ENCODE data around the gene TMEM129. TPM values are rescaled to one million over a fixed set of nuclear protein-coding genes. Genes with fewer than 3 reads are reported as not detected.
A peak's percentile ranks its signal among the peaks of the same experiment; 100 is the strongest.

Gene TMEM129
- total RNA-seq, 2 experiments from 2014 or later, result 39.2 to 44.0 TPM

DNA sequence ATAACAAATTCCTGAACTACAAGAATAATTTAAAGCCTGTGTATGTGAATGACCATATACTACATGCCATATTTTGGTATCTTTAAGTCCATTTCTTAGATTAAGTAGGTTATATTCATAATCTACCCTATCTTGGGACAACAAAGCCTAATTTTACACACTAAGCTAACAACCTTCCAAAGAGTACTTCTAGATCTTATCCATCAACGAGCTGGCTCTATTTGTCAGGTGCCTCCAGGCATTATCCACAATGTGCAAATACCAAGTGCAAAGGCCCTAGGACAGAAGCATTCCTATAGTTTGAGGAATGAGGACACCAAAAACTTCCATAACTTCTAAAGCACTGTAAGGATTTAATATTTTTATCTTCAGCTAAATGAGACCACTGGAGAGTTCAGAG is 12.5 kb downstream of the TMEM129 start:
- peaks cover 82% of the 10 kb centered on the region for H3K36me3 ChIP-seq (ENCODE audit: insufficient read depth, low read length)
- peak overlapping the region; percentile 91 for H3K4me2 ChIP-seq (ENCODE audit: low read length)

DNA sequence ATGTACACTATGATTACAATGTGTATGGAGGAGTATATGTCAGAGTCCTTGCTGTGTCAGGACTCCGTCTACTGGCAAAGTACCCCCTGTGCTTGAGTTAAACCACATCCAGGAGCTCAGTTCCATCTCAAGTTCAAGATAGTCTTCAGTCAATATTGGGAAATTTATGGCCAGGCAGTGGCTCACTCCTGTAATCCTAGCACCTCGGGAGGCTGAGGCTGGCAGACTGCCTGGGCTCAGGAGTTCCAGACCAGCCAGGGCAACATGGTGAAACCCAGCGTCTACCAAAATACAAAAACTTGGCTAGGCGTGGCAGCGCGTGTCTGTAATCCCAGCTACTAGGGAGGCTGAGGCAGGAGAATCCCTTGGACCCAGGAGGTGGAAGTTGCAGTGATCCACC is 14.8 kb downstream of the TMEM129 start:
- POLR2A ChIA-PET, result no interaction called here
- H3K4me1 ChIP-seq (ENCODE audit: insufficient read depth, low read length, poor library complexity, severe bottlenecking), result peaks cover 28% of the 10 kb centered on the region

More for the DNA sequence above, 12.5 kb downstream of the TMEM129 start:
- no peaks in the 10 kb centered on the region for H3K9me3 ChIP-seq (ENCODE audit: low read length)
- no peak for TF ChIP-seq EZH2phosphoT487 (IDR thresholded peaks at IDR 0.05; ENCODE audit: borderline replicate concordance, low read depth, low read length)
- TF ChIP-seq, protein P1, sequence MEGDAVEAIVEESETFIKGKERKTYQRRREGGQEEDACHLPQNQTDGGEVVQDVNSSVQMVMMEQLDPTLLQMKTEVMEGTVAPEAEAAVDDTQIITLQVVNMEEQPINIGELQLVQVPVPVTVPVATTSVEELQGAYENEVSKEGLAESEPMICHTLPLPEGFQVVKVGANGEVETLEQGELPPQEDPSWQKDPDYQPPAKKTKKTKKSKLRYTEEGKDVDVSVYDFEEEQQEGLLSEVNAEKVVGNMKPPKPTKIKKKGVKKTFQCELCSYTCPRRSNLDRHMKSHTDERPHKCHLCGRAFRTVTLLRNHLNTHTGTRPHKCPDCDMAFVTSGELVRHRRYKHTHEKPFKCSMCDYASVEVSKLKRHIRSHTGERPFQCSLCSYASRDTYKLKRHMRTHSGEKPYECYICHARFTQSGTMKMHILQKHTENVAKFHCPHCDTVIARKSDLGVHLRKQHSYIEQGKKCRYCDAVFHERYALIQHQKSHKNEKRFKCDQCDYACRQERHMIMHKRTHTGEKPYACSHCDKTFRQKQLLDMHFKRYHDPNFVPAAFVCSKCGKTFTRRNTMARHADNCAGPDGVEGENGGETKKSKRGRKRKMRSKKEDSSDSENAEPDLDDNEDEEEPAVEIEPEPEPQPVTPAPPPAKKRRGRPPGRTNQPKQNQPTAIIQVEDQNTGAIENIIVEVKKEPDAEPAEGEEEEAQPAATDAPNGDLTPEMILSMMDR (conservative IDR thresholded peaks at IDR 0.05; ENCODE audit: low read length), result no peak
- ChIA-PET POLR2A (interaction anchor here (1.1 to 2.3 kb wide), 3 partner anchors 11 to 17 kb away, joined by 5 to 16 read pairs (median 7); partner anchors contain the start of genes TACC3 and TMEM129), CTCF (ENCODE audit: unreplicated experiment) (interaction anchor here (1.1 to 1.7 kb wide), 2 partner anchors 15 kb away, joined by 3 read pairs; no protein-coding TSS in a partner anchor)
- peak overlapping the region; percentile 86 for H3K4me3 ChIP-seq (ENCODE audit: low read depth, low read length, poor library complexity, severe bottlenecking)
- no peak for DNase-seq (ENCODE audit: low spot score)
- H3K27ac ChIP-seq (ENCODE audit: low read depth, low read length, poor library complexity, severe bottlenecking), result peak overlapping the region; percentile 11
- peaks cover 90% of the 10 kb centered on the region for H3K79me2 ChIP-seq (ENCODE audit: insufficient read depth, low read depth, low read length)
- no peak overlapping the region for H2AFZ ChIP-seq (ENCODE audit: low read length)
- H4K20me1 ChIP-seq (ENCODE audit: insufficient read depth, low read length), result peaks cover 49% of the 10 kb centered on the region
- no peaks in the 10 kb centered on the region for H3K9me2 ChIP-seq (ENCODE audit: insufficient read depth, low read length)
- peaks cover 28% of the 10 kb centered on the region for H3K4me1 ChIP-seq (ENCODE audit: insufficient read depth, low read length, poor library complexity, severe bottlenecking)
- TSS peak; percentile 31 for BruUV-seq (replicated peaks)
- intact Hi-C loops (cut with micrococcal nuclease; ENCODE audit: unreplicated experiment), result loop anchor here (2.0 kb wide), 1 partner anchor 18 kb away; no protein-coding TSS in a partner anchor

GRCh38 chr4:1705732-1706131 is 15.4 kb downstream of the TMEM129 start:
- intact Hi-C loops (cut with micrococcal nuclease; ENCODE audit: unreplicated experiment), result no loop called here
- no TSS peak for BruUV-seq (replicated peaks)
- Histone ChIP-seq H3K36me3 (ENCODE audit: insufficient read depth, low read length) (peaks cover 94% of the 10 kb centered on the region), H3K4me3 (ENCODE audit: low read depth, low read length, poor library complexity, severe bottlenecking) (no peak overlapping the region), H2AFZ (ENCODE audit: low read length) (no peak overlapping the region), H3K9me2 (ENCODE audit: insufficient read depth, low read length) (no peaks in the 10 kb centered on the region), H3K4me2 (ENCODE audit: low read length) (no peak overlapping the region), H3K27ac (ENCODE audit: low read depth, low read length, poor library complexity, severe bottlenecking) (no peak overlapping the region), H3K4me1 (ENCODE audit: insufficient read depth, low read length, poor library complexity, severe bottlenecking) (peaks cover 28% of the 10 kb centered on the region), H4K20me1 (ENCODE audit: insufficient read depth, low read length) (peaks cover 57% of the 10 kb centered on the region), H3K79me2 (ENCODE audit: insufficient read depth, low read depth, low read length) (peaks cover 97% of the 10 kb centered on the region), H3K9me3 (ENCODE audit: low read length) (no peaks in the 10 kb centered on the region)
- ChIA-PET CTCF (ENCODE audit: unreplicated experiment) (no interaction called here), POLR2A (no interaction called here)
- no peak for DNase-seq (ENCODE audit: low spot score)
- TF ChIP-seq EZH2phosphoT487 (IDR thresholded peaks at IDR 0.05; ENCODE audit: borderline replicate concordance, low read depth, low read length), result no peak
- TF ChIP-seq, protein P1 (conservative IDR thresholded peaks at IDR 0.05; ENCODE audit: low read length), result no peak

More for the DNA sequence above, 14.8 kb downstream of the TMEM129 start:
- CTCF ChIA-PET (ENCODE audit: unreplicated experiment), result no interaction called here
- no peaks in the 10 kb centered on the region for H3K9me2 ChIP-seq (ENCODE audit: insufficient read depth, low read length)
- H3K36me3 ChIP-seq (ENCODE audit: insufficient read depth, low read length), result peaks cover 94% of the 10 kb centered on the region
- no peak overlapping the region for H2AFZ ChIP-seq (ENCODE audit: low read length)
- peaks cover 61% of the 10 kb centered on the region for H4K20me1 ChIP-seq (ENCODE audit: insufficient read depth, low read length)
- H3K4me3 ChIP-seq (ENCODE audit: low read depth, low read length, poor library complexity, severe bottlenecking), result no peak overlapping the region
- TF ChIP-seq EZH2phosphoT487 (IDR thresholded peaks at IDR 0.05; ENCODE audit: borderline replicate concordance, low read depth, low read length), result no peak
- TF ChIP-seq, protein P1 (conservative IDR thresholded peaks at IDR 0.05; ENCODE audit: low read length), result no peak
- H3K27ac ChIP-seq (ENCODE audit: low read depth, low read length, poor library complexity, severe bottlenecking), result no peak overlapping the region
- peaks cover 97% of the 10 kb centered on the region for H3K79me2 ChIP-seq (ENCODE audit: insufficient read depth, low read depth, low read length)
- no peaks in the 10 kb centered on the region for H3K9me3 ChIP-seq (ENCODE audit: low read length)
- intact Hi-C loops (cut with micrococcal nuclease; ENCODE audit: unreplicated experiment), result no loop called here
- no peak for DNase-seq (ENCODE audit: low spot score)
- no peak overlapping the region for H3K4me2 ChIP-seq (ENCODE audit: low read length)
- BruUV-seq (replicated peaks), result no TSS peak

Measured in OCI-LY7 (cell line).